NCI-H460 (cell line): ENCODE data around the gene ST6GALNAC2. TPM values are rescaled to one million over a fixed set of nuclear protein-coding genes. Genes with fewer than 3 reads are reported as not detected.
"Not testable (repeated sequence)": the region's sequence is repeated elsewhere in the genome, so short reads cannot be mapped to it uniquely, and the experiment has no call there.

Experiments
- DNase-seq: peaks from one replicate; pipeline ENCODE4 v3.0.0-alpha.2; 2016; ENCODE audit warnings: low read depth; ENCODE audit errors: extremely low read depth
- polyA plus RNA-seq: library from polyadenylated mRNA; depleted of rRNA; stranded (reverse); fragments of >200 nt; gene quantifications from 2 replicates; pipeline ENCODE4 v1.2.3, GENCODE V29; 2014; cell fraction: nucleus; rRNA removed
- total RNA-seq: library from RNA; depleted of rRNA; stranded (reverse); fragments of >200 nt; shearing (Covaris generic); gene quantifications from 2 replicates; pipeline ENCODE4 v1.2.3, GENCODE V29; 2014; rRNA removed

ST6GALNAC2 gene
- 1.4 and 3.1 TPM in 2 replicates for total RNA-seq
- polyA plus RNA-seq, result 2.7 and 5.0 TPM in 2 replicates

- DNase-seq, result peak; percentile 63
These were observed at the start of gene ST6GALNAC2 for GRCh38 chr17:76585649-76586593. TSS of gene ST6GALNAC2 (minus strand) at chr17:76585860. CDS start at chr17:76585808, 52 bp downstream.

- no peak for DNase-seq
These were observed 49.4 kb upstream of the ST6GALNAC2 start for GRCh38 chr17:76635039-76635438.

GRCh38 chr17:76633628-76634328, 48.1 kb upstream of the ST6GALNAC2 start:
- DNase-seq, result no peak

GRCh38 chr17:76631821-76632565, 46.3 kb upstream of the ST6GALNAC2 start:
- DNase-seq, result no peak

GRCh38 chr17:76630151-76630550, 44.5 kb upstream of the ST6GALNAC2 start:
- DNase-seq, result no peak

GRCh38 chr17:76627510-76627909, 41.9 kb upstream of the ST6GALNAC2 start:
- no peak for DNase-seq

GRCh38 chr17:76626442-76626841, 40.8 kb upstream of the ST6GALNAC2 start:
- DNase-seq, result no peak

- DNase-seq, result no peak
These were observed 39.8 kb upstream of the ST6GALNAC2 start for GRCh38 chr17:76625496-76625895.

GRCh38 chr17:76623271-76624146, 37.8 kb upstream of the ST6GALNAC2 start:
- DNase-seq, result peak; percentile 55

- DNase-seq, result no peak
These were observed 32.2 kb upstream of the ST6GALNAC2 start for GRCh38 chr17:76617838-76618237.

- no peak for DNase-seq
These were observed 29.4 kb upstream of the ST6GALNAC2 start for GRCh38 chr17:76614912-76615617.

- DNase-seq, result not testable (repeated sequence)
These were observed 28.6 kb upstream of the ST6GALNAC2 start for GRCh38 chr17:76614064-76614759.

GRCh38 chr17:76612977-76613851, 27.6 kb upstream of the ST6GALNAC2 start:
- no peak for DNase-seq

GRCh38 chr17:76612465-76612864, 26.8 kb upstream of the ST6GALNAC2 start:
- DNase-seq, result no peak

GRCh38 chr17:76611758-76612157, 26.1 kb upstream of the ST6GALNAC2 start:
- DNase-seq, result no peak

GRCh38 chr17:76611080-76611749, 25.6 kb upstream of the ST6GALNAC2 start:
- DNase-seq, result peak; percentile 27

- not testable (repeated sequence) for DNase-seq
These were observed 21.0 kb upstream of the ST6GALNAC2 start for GRCh38 chr17:76606685-76607084.
